Spinal cord (tissue), 10 donors: ENCODE measurements around the gene PXYLP1. TPM values are rescaled to one million over a fixed set of nuclear protein-coding genes. Genes with fewer than 3 reads are reported as not detected.
"Not testable (repeated sequence)": the region's sequence is repeated elsewhere in the genome, so short reads cannot be mapped to it uniquely, and the experiment has no call there.

Experiments
- DNase-seq, 6 donors: peaks; one replicate each; pipeline versions ENCODE4 v3.0.0 to v3.0.0-alpha.2; 2013 to 2015; ENCODE audit warnings: low spot score in 6 of 6, low read depth in 4 of 6
- H3K27ac ChIP-seq: one replicate; pipeline ENCODE4 v1.5.1; 2013; ENCODE audit warnings: low read depth, low read length, control low read depth
- H3K27me3 ChIP-seq: one replicate; pipeline ENCODE4 v1.6.1; 2013; ENCODE audit warnings: low read length; ENCODE audit not compliant: control insufficient read depth, insufficient read depth
- H3K36me3 ChIP-seq: one replicate; pipeline ENCODE4 v1.6.1; 2013; ENCODE audit warnings: low read length; ENCODE audit not compliant: control insufficient read depth, insufficient read depth
- H3K4me1 ChIP-seq: one replicate; pipeline ENCODE4 v1.6.1; 2013; ENCODE audit warnings: low read length; ENCODE audit not compliant: control insufficient read depth, insufficient read depth
- H3K4me3 ChIP-seq: one replicate; pipeline ENCODE4 v1.5.1; 2013; ENCODE audit warnings: low read depth, low read length, control low read depth
- H3K9me3 ChIP-seq: one replicate; pipeline ENCODE4 v1.6.1; 2013; ENCODE audit warnings: low read length; ENCODE audit not compliant: control insufficient read depth, insufficient read depth
- WGBS: methylation state at CpG from one replicate; pipeline ENCODE4 v1.1.5; 2013; ENCODE audit warnings: missing lambda C conversion rate; ENCODE audit not compliant: insufficient coverage; 5-methylcytosine and 5-hydroxymethylcytosine counted together
- polyA plus RNA-seq, 2 donors: library from polyadenylated mRNA; unstranded; fragments of 120-200 nt; gene quantifications; one replicate each; pipeline ENCODE4 v1.2.1, GENCODE V29; 2013; ENCODE audit not compliant: insufficient read length in 2 of 2
- total RNA-seq, 2 donors: library from RNA; depleted of rRNA in 1 of 2; stranded (reverse); fragments of 120-200 nt in 1 of 2; fragments of >200 nt in 1 of 2; gene quantifications; one replicate each; pipeline versions ENCODE4 v1.2.3 to v1.2.4, GENCODE V29; 2013 to 2014
- donor health status: healthy.

PXYLP1 gene
- total and polyA plus RNA-seq, 4 donors, result 33.2 to 48.6 (median 42.1) TPM

DNA sequence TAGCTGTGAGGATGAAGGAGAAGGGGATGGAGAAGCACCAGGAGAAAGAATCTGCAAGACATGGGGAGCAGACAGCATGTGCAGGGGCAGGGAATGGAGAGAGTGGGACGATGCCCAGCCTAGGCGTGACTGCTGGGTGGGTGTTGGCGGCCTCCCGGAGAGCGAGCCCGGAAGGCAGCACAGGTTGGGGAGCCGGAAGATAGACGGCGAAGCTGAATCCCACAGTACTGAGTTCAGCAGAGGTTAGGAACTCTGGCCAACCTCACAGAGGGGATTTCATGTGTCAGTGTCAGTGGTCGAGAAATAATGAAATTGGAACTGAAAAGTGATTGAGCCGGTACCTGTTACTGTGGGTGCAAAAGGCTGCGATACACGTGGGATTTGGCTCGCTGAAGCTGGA, 55.2 kb downstream of the PXYLP1 start:
- no peaks in the 10 kb centered on the region for H3K27me3 ChIP-seq
- no peak for DNase-seq
- H3K36me3 ChIP-seq, result peaks cover 24% of the 10 kb centered on the region
- H3K27ac ChIP-seq, result no peak overlapping the region
- H3K4me3 ChIP-seq, result no peak overlapping the region
- peaks cover 3% of the 10 kb centered on the region for H3K4me1 ChIP-seq
- H3K9me3 ChIP-seq, result no peaks in the 10 kb centered on the region
- 89% methylated on average over 14 of the region's 14 CpGs for WGBS

DNA sequence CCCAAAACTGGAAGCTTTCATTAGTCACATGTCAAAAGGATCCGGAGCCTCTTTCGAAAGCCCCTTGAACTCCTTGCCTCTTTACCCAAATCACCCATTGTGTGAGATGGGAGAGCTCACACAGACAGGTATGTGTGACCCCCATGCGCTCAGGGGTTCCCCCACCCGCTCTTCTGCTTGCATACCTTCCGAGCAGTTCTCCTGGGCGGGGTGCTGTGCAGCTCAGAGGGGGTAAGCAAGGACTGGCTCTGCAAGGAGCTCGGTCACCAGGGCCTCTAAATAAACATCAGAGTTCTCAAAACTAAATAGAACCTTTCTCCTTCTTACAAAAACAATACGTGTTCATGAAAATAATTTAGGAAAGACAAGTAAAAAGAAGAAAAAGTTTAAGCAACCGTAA, 55.7 kb downstream of the PXYLP1 start:
- Histone ChIP-seq H3K4me3 (no peak overlapping the region), H3K27ac (no peak overlapping the region), H3K9me3 (no peaks in the 10 kb centered on the region), H3K36me3 (peaks cover 24% of the 10 kb centered on the region), H3K4me1 (peaks cover 8% of the 10 kb centered on the region), H3K27me3 (no peaks in the 10 kb centered on the region)
- no peak for DNase-seq
- 87% methylated on average over 4 of the region's 9 CpGs for WGBS

DNA sequence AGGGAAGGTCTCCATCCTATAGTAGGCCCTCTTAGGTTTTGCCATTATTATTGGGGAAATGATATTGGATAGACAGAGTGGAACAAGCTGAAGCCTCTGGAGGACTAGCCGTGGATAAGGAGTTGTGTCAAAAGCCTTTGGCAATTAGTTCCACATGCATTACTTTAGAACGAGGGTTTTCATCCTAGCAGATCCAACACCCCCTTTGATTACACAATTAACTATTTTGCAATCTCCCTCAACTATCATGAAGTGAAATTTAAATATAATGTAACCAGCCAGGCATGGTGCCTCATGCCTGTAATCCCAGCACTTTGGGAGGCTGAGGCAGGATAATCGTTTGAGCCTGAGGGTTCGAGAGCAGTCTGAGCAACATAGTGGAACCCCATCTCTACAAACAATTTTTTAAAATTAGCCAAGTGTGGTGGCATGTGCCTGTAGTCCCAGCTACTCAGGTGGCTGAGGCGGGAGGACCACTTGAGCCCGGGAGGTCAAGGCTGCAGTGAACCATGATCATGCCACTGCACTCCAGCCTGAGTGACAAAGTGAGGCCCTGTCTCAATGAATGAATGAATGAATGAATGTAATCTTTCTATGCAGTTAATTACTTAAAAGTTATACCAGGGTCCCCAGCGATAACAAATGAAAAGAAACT, 56.8 kb downstream of the PXYLP1 start:
- Histone ChIP-seq H3K4me3 (no peak overlapping the region), H3K36me3 (peaks cover 28% of the 10 kb centered on the region), H3K27ac (no peak overlapping the region), H3K9me3 (no peaks in the 10 kb centered on the region), H3K27me3 (no peaks in the 10 kb centered on the region), H3K4me1 (peaks cover 14% of the 10 kb centered on the region)
- WGBS, result 92% methylated on average over 2 of the region's 7 CpGs
- no peak for DNase-seq

DNA sequence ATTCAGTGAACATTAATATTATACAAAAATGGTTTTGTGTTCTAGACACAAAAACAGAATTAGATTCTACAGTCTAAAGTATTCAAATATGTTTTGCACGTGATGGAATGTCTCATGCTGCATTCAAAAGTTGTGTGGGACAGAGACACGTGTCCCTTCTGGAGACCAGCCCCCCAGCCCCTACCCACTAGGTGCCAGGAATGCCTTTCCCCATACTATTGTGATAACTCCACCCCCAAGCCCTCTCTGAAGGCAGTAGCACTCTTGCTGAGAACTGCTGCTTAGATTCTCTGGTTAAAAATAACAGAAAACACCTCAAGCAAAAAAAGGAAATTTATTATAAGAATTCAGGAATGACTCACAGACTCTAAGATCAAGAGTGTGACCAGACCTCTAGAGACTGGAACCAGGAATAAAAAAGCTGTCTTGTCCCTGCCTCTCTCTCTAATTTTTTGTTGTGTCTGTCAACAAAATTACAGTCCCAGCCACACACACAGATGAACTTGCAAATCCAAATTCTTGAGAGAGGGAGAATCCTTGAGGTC, 57.7 kb downstream of the PXYLP1 start:
- Histone ChIP-seq H3K27ac (no peak overlapping the region), H3K4me3 (no peak overlapping the region), H3K36me3 (peaks cover 28% of the 10 kb centered on the region), H3K9me3 (no peaks in the 10 kb centered on the region), H3K27me3 (no peaks in the 10 kb centered on the region), H3K4me1 (peaks cover 14% of the 10 kb centered on the region)
- WGBS, result 50% methylated on average over 1 of the region's 2 CpGs
- DNase-seq, result no peak

DNA sequence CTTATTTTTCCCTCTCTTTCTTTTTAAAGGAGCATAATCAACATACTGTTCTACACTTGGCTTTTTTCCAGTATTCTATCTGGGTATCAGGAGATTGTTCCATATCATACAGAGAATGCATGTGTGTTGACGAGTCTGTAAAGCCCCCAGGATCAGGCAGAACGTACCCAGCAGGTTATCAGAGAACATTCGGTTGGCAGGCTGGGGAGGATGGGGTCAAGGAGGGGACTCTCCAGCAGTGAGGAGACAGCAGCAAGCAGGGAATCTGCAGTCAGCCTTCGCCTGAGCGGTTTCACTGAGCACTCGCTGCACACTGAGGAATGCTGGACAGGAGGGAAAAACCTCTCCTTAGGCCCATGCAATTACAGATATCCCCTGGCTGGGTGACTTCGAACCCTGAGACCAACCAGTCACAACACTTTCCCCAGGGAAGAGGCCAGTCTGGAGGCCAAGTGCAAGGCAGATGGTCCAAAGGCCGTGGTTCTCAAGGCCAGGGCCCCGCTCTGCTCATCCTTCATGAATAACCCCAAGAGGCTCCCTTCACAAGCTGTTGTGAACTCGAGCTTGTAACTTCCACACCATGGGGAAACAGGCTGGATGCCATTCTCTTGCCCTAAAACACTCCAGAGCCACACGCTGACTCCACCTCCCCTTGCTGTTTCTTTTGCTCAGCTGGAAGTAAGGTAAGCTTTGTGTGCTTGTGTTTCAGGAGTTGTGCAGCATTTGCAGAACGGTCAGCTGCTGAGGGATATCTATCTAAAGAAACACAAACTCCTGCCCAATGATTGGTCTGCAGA, 60.1 kb downstream of the PXYLP1 start:
- no peaks in the 10 kb centered on the region for H3K27me3 ChIP-seq
- peak overlapping the region; percentile 70 for H3K27ac ChIP-seq
- H3K4me1 ChIP-seq, result peaks cover 14% of the 10 kb centered on the region
- H3K36me3 ChIP-seq, result peaks cover 24% of the 10 kb centered on the region
- no peaks in the 10 kb centered on the region for H3K9me3 ChIP-seq
- peak in 1 of 6 donors; percentile 44 for DNase-seq
- no peak overlapping the region for H3K4me3 ChIP-seq
- WGBS, result 74% methylated on average over 7 of the region's 12 CpGs

DNA sequence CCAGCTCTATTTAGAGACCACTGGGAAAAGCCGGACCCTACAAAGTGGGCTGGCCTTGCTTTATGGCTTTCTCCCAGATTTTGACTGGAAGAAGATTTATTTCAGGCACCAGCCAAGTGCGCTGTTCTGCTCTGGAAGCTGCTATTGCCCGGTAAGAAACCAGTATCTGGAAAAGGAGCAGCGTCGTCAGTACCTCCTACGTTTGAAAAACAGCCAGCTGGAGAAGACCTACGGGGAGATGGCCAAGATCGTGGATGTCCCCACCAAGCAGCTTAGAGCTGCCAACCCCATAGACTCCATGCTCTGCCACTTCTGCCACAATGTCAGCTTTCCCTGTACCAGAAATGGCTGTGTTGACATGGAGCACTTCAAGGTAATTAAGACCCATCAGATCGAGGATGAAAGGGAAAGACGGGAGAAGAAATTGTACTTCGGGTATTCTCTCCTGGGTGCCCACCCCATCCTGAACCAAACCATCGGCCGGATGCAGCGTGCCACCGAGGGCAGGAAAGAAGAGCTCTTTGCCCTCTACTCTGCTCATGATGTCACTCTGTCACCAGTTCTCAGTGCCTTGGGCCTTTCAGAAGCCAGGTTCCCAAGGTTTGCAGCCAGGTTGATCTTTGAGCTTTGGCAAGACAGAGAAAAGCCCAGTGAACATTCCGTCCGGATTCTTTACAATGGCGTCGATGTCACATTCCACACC, 60.9 kb downstream of the PXYLP1 start:
- Histone ChIP-seq H3K4me1 (peaks cover 14% of the 10 kb centered on the region), H3K36me3 (peaks cover 20% of the 10 kb centered on the region), H3K4me3 (no peak overlapping the region), H3K27me3 (no peaks in the 10 kb centered on the region), H3K9me3 (no peaks in the 10 kb centered on the region), H3K27ac (peak overlapping the region; percentile 70)
- 70% methylated on average over 12 of the region's 19 CpGs for WGBS
- peak in 1 of 6 donors; percentile 56 for DNase-seq

DNA sequence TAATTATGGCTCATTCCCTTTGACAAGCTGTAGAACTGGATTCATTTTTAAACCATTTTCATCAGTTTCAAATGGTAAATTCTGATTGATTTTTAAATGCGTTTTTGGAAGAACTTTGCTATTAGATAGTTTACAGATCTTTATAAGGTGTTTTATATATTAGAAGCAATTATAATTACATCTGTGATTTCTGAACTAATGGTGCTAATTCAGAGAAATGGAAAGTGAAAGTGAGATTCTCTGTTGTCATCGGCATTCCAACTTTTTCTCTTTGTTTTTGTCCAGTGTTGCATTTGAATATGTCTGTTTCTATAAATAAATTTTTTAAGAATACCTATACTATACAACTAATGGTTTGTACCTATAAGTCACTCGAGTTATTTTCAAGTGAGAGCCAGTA, 62.7 kb downstream of the PXYLP1 start:
- Histone ChIP-seq H3K9me3 (no peaks in the 10 kb centered on the region), H3K36me3 (peaks cover 17% of the 10 kb centered on the region), H3K4me3 (peak overlapping the region; percentile 21), H3K4me1 (peaks cover 14% of the 10 kb centered on the region), H3K27ac (peak overlapping the region; percentile 33), H3K27me3 (no peaks in the 10 kb centered on the region)
- DNase-seq, result no peak
- no CpG with 5 or more reads among the region's 3 CpGs for WGBS

DNA sequence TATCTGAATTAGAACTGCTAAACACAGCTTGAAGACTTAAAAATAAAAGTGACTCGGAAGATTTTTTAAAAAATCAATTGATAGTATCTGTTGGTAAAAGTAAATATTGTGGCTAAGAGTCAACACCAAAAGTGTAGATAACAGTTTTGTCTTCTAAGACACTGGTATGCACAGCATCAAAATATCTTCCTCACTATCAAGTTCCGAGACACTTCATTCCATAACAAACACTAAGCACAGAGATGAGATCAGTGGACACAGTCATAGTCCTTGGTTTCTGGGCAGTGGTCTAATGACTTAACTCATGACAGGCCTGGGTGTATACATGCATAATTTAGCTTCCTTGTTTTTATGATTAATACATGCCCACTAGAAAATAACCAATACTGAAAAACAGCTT, 63.2 kb downstream of the PXYLP1 start:
- Histone ChIP-seq H3K27ac (peak overlapping the region; percentile 33), H3K4me1 (peaks cover 14% of the 10 kb centered on the region), H3K9me3 (no peaks in the 10 kb centered on the region), H3K27me3 (no peaks in the 10 kb centered on the region), H3K4me3 (no peak overlapping the region), H3K36me3 (peaks cover 17% of the 10 kb centered on the region)
- DNase-seq, result no peak
- no CpG with 5 or more reads among the region's 2 CpGs for WGBS

DNA sequence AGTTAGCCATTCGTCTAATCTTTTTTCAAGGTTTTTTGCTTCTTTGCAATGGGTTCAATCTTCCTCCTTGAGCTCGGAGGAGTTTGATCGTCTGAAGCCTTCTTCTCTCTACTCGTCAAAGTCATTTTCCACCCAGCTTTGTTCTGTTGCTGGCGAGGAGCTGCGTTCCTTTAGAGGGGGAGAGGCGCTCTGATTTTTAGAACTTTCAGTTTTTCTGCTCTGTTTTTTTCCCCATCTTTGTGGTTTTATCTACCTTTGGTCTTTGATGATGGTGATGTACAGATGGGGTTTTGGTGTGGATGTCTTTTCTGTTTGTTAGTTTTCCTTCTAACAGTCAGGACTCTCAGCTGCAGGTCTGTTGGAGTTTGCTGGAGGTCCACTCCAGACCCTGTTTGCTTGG, 68.8 kb downstream of the PXYLP1 start:
- not testable (repeated sequence) for H3K27ac ChIP-seq, H3K9me3 ChIP-seq, H3K4me1 ChIP-seq, DNase-seq, H3K27me3 ChIP-seq, H3K4me3 ChIP-seq, H3K36me3 ChIP-seq
- WGBS, result 100% methylated on average over 2 of the region's 7 CpGs
